ENCODE measurements around the gene HTR3B.

HTR3B gene

DNA sequence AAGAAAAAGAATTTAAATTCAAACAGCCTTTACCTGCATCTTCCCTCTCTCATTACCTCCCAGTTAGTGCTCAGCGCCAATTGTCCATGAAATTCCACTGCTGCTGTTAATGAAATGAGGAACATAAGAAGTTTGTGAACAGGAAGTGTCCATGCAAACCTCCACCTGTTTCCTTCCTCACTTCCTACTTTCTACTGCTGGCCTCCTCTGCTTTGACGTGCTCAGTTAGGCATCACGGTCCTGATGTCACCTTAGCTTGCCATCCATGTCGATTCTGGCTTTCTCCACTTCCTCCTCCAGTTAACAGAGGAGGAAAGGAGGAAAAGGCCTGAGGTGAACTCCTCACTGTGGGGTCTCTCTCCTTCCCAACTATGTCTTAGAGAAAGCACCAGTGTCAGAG, 43.4 kb downstream of the HTR3B start:
- DNase-seq, result no peak

DNA sequence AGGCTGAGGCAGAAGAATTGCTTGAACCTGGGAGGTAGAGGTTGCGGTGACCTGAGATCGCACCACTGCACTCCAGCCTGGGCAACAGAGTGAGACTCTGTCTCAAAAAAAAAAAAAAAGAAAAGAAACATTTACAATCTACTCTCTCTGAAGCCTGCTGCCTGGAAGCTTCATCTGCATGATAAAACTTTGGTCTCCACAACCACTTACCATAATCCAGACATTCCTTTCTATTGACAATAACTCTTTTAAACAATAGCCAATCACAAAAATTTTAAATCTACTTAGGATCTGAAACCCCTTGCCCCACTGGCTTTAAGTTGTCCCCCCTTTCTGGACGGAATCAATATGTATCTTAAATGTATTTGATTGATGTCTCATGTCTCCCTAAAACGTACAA, 45.3 kb downstream of the HTR3B start:
- no peak for DNase-seq

DNA sequence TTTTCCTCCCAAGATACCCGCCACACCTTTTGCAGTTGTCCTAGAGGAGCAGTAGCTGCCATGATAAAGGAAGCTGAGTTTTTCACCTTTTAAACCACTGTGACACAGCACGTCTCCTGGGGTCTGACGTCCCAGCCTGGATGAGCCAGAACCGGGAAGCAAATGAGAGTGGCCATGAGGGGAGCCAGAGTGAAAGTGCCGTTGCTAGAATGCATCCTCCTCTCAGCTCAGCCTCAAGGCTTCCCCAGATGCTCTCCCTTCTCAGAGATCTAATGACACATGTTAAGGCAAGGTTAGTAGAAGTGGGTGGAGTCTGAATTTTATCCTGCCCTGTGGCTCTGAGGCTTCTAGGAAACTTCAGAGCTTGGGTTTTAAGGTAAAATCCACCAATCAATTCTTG, 46.9 kb downstream of the HTR3B start:
- DNase-seq, result no peak

DNA sequence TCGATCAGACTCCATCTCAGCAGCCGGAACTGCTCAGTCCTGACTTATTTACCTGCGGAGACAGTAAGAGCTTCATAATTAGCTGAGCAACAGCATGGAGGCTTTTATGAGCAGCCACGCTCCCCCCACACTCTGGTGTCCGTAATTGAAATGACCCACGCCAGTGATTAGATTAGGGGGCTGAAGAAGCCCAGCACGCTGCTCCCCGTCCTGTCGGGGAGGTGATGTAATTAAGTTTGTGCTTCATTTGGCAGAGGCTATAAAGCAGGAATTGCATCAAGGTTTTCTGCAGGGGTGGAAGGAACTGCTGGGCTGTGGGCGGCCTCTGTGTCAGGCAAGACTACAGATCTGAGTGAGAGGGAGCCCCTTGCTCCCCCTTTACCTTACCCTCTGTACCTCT, 47.5 kb downstream of the HTR3B start:
- DNase-seq, result no peak

DNA sequence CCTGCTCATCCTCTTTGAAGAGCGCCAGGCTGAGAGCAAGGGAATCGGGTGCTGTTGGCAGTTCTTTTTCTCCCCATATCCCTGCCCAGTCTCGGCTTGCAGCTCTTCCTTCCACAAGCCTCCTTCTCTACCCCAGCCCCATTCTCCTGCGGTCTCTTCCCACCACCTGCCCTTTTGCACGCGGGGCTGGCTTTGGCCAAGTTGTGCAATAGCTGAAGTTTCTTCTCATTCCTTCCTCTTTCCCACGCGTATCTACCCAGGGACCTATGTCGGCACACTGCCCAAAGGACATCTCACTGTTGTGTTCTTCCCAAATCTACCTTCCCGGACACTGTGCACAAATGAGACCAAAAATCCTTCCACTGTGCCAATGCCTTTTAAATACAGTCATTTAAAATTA, 48.0 kb downstream of the HTR3B start:
- no peak for DNase-seq

DNA sequence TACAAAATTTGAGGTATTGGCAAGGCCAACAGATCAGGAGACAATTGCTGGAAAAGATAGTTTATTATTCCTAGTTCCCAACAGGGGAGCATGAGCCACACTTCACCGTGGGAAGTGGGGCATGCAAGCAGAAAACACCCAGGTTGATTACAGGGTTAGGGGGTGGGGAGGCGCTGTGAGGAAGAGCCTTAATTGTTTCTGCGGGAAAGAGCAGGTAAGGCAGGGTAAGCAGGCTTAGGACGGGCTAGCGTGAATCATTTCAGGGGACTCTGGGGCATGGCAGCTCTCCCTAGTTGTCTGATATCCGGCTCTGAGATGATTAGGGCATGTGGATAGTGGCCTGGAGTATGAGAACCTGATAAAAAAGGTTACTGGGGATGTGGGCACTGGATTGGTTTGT, 49.6 kb downstream of the HTR3B start:
- no peak for DNase-seq

DNA sequence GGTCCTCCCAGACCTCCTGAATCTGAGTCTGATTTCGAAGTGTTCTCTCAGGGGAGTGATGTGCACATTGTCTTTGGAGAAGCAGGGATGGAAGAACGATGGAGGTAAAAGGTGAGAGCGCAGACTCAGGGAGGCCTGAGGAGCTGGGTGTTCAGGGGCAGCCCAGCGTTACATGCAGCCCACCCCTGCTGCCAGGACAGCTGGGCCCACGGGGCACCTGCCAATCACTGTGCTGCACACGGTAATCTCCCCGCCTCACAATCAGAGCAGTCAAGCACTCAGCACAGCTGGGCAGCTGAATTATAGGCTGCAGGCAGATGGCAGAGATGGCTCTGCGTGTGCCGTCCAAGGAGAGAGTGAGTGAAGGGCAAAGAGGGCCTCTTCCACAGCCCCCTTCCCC, 52.4 kb downstream of the HTR3B start:
- DNase-seq, result no peak

DNA sequence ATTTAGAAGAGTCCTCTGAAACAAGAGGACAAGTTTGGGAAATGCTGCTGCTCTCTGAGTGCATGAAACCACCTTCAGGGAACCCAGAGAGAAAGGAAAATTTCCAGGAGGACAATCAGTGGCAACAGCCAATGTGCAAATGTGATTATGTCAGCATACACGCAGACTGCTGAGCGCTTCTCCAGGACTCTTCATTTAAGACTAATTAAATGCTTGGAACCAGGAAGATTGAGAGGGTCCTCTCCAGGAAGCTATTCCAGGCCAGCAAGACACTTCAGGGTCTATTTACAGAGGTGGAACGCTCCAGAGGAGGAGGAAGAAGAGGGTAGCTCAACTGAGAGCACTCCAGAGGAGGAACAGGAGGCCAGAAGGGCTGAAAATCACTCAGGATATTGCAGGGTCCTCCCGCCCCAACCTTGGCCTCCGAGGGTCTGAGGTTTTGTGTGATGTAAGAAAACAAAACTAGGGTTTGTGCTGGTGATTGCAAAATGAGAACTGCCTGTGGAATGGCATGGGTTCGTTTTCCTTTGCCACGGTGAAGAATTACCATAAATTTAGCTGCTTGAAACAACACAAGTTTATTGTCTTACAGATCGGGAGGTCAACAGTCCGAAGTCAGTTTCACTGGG, 56.2 kb downstream of the HTR3B start:
- DNase-seq, result no peak

DNA sequence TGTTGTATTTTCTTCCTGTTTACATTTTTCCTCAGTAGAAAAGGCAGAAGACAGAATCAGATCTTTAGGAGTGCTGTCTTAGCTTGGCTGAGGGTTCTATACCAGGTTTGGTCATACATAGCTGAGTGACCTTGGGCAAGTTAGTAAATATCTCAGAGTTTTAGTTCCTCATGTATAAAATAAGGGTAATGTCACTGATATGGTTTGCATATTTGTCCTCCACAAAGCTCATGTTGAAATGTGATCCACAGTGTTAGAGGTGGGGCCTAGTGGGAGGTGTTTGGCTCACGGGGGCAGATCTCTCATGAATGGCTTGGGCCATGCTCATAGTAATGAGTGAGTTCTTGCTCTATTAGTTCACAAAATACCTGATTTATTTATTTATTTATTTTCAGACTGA, 62.8 kb downstream of the HTR3B start:
- DNase-seq, result no peak

DNA sequence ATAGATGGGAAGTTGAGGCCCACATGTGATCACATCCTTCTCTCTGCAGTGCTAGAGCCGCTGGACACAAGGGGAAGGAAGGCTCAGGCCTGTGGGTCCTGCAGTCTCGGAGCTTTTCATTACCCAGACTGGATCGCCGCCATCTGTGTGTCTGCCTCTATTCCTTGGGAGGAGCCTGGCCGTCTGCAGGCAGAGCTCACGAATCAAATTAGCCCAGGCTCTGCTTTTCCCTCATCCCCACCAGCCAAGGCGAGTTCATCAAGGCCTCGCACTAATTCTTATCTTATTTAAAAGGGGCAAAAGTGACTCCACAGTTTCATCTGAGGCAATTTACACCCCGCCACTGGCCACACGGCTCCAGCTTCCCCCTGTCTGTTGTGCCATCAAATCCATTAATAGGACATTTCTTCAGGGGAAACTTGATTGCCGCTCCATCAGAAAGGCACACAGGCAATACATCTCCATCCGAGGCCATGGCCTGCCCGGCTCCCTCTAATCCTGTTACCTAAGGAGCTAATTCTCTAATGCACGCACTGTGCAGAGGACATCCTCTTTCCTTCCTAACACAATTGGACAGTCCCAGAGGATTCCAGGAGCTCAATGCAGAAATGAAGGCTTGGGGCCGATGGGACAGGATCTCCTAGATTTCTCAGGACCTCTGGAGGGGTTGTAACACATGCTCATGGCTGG, 67.1 kb downstream of the HTR3B start:
- DNase-seq, result no peak

DNA sequence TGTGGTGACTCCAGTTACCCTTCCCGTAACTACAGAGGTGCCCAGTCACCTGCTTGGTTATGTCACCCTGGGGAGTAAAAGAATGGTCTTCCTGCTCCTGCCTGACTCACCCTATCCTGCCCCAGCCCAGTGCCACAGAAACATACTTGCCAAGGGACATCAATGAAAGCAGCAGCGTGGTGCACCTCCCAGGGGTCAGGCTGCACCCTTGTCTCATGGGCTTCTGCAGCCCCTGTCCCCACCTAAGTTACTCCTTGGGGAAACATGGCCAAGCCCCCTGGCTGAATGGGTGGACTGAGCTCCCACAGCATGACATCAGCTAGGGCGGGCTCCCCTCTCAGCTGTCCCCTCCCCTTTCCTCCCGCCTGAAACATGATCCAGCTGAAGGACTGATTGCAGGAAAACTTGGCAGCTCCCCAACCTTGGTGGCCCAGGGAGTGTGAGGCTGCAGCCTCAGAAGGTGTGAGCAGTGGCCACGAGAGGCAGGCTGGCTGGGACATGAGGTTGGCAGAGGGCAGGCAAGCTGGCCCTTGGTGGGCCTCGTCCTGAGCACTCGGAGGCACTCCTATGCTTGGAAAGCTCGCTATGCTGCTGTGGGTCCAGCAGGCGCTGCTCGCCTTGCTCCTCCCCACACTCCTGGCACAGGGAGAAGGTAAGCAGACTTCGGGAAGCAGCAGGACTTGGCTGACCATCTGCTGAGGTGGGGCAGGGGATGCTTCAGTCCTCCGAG, 70.3 kb downstream of the HTR3B start, which contains the start of gene HTR3A:
Gene HTR3A (plus strand): TSS at position 368 of the 730 bp plus-strand sequence. CDS start 218 bp downstream, at position 586.
- DNase-seq, result no peak

DNA sequence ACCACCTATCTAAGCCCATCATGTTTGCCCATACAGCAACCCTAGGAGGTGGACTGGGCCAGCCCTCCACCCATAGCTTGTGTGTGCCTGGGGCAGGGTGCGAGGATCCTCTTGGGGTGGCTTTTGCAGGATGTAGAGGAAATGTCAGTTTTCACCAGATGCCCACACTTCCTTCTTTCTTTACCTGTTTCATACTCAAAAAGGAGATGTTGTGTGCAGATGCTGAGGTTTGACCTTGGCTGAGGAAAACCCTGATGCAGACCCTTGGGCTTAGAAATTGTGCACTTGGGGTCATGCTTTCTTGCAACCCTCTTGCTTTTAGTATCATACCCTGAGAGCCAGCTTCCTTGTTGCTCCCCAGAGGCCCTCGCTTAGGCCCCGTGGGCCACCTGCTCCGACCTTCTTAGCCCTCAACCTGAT, 72.5 kb downstream of the HTR3B start:
- DNase-seq, result no peak

DNA sequence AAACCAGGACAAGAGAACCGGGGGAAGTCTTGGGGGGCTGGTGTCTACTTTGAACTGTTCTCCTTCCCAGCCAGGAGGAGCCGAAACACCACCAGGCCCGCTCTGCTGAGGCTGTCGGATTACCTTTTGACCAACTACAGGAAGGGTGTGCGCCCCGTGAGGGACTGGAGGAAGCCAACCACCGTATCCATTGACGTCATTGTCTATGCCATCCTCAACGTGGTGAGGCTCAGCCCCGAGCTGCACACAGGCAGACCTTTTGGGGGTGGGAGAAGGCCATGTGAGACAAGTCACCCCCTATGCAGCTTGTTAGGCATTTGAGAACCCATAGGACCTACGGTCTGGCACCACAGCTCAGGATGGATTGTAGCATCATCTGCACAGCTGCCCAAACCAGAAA, 73.1 kb downstream of the HTR3B start:
- DNase-seq, result no peak

DNA sequence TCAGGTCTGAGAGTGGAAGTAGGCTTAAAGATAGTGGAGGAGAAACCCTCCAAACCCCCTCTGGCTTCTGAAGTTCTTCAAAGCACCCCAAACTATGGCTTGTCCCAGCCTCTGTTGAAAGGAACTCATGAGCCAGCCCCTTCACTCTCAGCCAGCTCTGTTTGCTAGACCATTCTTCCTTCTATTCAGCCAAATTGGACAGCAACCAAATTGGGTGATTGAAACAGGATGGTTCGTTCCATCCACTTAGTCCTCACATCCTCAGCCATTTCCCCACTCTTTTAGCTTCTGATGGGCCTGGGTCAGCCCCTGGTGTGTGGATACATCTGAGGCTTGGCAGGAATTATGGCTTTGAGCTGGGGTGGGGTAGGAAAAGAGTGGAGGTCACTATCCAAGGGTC, 74.8 kb downstream of the HTR3B start:
- no peak for DNase-seq

DNA sequence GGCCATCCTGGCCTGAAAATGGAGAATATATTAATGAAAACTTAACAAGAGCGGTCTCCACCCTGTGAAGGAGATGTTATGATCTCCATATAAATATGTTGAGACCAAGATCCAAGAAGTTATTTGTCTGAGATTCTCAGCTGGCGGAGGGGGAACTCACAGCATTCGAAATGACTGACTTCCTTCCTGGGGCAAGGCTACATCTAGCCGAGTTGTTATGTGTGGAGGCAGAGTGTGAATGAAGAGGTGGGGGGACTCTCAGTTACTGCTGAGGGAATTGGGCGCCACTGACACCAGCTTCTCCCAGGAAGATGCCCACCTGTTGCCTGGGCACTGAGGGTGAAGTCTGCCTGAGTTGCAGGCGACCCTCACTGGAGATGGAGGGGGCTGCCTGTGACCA, 76.2 kb downstream of the HTR3B start:
- DNase-seq, result no peak

DNA sequence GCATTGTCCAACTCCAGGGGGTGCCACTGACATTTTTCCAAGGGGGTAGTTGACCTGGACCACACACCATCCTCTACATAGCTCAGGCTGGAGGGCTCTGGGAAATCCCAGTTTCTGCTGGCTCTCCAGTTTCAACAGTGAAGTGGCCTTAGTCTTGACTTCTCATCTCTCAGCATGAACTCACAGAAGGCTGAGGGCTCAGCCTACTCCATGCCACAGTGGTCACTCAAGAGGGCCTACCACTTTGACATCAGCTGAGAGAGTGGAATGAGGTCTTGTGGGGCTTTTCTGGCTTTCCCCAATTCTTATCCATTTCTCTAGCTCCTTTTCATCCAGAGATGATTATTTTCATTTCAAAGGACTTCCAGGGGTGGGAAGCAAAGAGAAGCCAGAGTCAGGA, 77.7 kb downstream of the HTR3B start:
- no peak for DNase-seq

DNA sequence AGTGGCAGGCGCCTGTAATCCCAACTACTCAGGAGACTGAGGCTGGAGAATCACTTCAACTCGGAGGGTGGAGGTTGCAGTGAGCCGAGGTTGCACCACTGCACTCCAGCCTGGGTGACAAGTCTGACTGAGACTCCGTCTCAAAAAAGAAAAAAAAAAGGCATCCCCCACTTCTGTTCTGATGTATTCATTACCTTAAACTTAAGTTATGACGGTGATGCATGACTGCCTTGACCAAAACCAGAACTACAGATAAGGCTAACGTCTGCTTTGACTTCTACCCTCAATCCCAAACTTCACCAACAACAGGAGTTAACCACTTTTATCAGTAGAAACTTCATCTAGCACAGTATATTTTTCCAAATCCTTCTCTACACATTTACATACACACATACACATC, 80.2 kb downstream of the HTR3B start:
- DNase-seq, result no peak

DNA sequence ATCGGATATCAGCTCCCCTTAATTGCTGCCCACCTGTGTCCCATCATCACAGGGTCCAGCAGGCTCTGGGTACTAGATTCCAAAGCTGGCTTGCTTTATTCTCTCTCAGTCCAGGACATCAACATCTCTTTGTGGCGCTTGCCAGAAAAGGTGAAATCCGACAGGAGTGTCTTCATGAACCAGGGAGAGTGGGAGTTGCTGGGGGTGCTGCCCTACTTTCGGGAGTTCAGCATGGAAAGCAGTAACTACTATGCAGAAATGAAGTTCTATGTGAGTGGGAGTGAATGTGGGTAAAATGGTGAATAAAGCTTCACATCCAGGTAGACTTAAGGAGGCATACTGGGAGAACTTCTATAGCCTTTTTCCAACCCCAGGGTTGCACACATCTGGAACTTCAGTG, 81.3 kb downstream of the HTR3B start:
- no peak for DNase-seq

DNA sequence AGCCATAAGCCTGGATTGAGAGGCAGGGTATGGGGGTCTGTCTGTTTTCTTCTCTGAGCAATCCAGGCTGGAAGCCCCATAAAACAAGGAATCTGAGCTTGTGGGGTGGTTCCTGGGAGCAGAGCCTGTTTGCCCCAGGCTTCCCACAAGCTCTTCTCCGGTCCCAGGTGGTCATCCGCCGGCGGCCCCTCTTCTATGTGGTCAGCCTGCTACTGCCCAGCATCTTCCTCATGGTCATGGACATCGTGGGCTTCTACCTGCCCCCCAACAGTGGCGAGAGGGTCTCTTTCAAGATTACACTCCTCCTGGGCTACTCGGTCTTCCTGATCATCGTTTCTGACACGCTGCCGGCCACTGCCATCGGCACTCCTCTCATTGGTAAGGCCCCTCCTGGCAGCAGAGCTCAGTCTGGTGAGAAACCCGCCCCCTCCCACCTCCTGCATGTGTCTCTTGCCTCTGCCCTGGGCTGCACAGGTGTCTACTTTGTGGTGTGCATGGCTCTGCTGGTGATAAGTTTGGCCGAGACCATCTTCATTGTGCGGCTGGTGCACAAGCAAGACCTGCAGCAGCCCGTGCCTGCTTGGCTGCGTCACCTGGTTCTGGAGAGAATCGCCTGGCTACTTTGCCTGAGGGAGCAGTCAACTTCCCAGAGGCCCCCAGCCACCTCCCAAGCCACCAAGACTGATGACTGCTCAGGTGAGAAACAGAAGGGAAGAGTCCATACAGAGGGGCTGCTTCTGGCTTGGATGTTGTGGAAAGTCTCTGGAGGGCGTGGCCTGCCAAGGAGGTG, 82.0 kb downstream of the HTR3B start:
- no peak for DNase-seq

DNA sequence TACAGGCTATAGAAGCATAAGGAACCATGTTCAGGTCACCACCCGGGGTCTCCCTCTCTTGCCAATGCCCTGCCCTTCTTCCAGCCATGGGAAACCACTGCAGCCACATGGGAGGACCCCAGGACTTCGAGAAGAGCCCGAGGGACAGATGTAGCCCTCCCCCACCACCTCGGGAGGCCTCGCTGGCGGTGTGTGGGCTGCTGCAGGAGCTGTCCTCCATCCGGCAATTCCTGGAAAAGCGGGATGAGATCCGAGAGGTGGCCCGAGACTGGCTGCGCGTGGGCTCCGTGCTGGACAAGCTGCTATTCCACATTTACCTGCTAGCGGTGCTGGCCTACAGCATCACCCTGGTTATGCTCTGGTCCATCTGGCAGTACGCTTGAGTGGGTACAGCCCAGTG, 84.8 kb downstream of the HTR3B start:
- DNase-seq, result no peak

DNA sequence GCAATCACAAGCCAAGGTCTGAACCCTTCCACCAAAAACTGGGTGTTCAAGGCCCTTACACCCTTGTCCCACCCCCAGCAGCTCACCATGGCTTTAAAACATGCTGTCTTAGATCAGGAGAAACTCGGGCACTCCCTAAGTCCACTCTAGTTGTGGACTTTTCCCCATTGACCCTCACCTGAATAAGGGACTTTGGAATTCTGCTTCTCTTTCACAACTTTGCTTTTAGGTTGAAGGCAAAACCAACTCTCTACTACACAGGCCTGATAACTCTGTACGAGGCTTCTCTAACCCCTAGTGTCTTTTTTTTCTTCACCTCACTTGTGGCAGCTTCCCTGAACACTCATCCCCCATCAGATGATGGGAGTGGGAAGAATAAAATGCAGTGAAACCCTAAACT, 85.3 kb downstream of the HTR3B start:
- no peak for DNase-seq

DNA sequence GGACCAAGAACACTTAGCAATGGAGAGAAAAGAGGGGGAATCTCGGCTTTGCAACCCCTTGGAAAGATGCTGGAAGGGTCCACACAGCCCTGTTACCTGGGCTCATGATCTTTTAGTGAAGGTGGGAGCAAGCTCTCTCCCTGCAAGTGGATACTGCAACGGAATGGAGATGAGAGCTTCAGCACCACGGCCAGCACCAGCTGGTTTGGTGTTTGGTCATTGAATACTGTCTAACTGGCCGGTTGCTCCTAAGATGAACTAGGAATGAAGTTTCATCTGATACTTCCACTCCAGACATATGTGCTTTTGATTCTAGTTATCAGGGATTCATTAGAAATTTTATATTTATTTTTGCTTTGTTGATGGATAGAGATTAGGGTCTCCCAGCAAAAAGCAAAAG, 86.6 kb downstream of the HTR3B start:
- no peak for DNase-seq

DNA sequence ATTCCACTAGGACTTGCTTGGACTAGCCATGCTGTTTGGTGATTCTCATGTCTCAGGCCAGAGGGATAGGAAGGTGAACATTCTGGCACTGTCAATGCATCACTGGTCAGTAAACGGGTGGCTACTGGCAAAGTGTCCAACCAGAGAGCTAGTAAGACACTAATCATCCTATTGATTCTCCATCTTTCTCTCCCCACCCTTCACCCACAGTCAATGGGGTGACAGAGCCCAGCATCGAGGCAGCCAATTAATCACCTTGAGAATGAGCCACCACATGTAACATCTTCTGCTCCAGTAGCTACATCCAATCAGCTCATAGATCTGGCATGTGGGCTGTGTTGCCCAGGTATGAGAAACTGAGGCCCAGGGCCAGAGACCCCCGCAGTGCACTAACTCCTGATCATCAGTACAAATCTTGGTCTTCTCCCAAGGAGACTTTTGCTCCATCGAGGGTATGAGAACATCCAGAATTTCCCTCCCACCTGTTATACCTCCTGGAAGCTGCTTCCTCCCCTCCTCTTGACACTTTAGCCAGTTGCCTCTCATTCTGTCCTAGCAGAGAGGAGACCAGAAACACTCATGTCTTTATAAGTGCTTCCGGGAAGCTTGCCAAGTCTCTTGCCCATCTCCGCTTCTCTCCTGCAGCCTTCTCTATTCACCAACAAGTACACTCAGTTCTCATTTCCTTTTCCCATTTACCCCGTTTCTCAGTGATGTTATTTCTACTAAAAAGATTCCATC, 87.3 kb downstream of the HTR3B start:
- no peak for DNase-seq
